Jurkat, Clone E6-1 (cell line): ENCODE data around the gene SNTN. TPM values are rescaled to one million over a fixed set of nuclear protein-coding genes. Genes with fewer than 3 reads are reported as not detected.
"Not testable (repeated sequence)": the region's sequence is repeated elsewhere in the genome, so short reads cannot be mapped to it uniquely, and the experiment has no call there.

Experiments used
- DNase-seq: peaks from one replicate; pipeline ENCODE4 v3.0.0-alpha.2; 2011; ENCODE audit warnings: low read depth, low spot score
- H3K4me3 ChIP-seq: 2 replicates; pipeline ENCODE4 v1.5.1; 2011; ENCODE audit warnings: mild to moderate bottlenecking, low read length, control low read depth, moderate library complexity
- polyA plus RNA-seq: library from polyadenylated mRNA; unstranded; fragments of >200 nt; gene quantifications from one replicate; pipeline ENCODE4 v1.2.1, GENCODE V29; 2012; ENCODE audit warnings: missing spikeins; ENCODE audit not compliant: insufficient read length, insufficient read depth

The SNTN gene
- polyA plus RNA-seq, result not detected

DNA sequence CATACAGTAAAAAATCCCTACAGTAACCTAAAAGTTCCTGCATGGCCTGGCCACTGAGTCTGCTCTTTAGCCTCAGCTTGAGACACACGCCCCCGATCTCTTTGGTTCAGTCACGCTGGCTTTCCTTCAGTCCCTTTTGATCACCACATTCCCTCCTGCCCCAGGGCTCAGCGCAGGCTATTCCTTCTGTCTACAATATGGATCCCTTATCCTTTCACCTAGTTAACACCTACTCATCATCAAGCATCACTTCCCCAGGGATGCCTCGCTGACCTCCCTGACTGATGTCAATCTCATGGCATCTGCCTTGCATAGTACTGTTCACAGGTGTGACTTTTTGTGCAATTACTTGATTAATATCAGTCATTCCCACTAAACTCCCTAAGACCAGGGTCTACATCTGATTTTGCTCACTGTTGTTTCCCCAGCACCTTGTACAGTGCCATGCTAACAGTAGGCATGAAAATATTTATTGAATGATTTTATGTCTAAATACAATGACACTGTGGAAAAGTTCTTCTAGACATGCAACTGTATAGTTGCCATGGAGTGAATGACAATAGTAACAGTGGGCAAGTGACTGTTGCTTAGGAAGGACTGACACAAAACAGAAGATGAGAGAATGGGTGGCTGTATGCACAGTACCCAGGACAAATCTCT is at the start of gene SNTN:
Gene SNTN (plus strand): TSS at position 610 of the 660 bp plus-strand sequence. CDS start 13 bp downstream, at position 623.
- DNase-seq, result no peak
- H3K4me3 ChIP-seq, result no peak within 1 kb of the TSS

GRCh38 chr3:63607716-63608115 is 44.8 kb upstream of the SNTN start:
- no peak for DNase-seq
- no peak overlapping the region for H3K4me3 ChIP-seq

DNA sequence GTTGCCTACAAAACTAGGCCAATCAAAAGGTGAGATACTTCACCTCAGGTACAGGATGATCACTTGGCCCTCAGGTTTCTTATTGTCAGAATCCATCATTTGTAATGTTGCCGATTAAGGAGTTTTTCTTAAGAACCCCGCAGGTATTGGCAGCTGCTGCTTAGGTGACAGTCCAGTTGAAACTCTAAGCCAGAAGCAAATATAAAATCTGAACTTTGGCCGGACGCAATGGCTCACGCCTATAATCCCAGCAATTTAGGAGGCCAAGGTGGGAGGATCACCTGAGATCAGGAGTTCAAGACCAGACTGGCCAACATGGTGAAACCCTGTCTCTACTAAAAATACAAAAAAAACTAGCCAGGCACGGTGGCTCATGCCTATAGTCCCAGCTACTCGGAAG is 43.1 kb upstream of the SNTN start:
- no peak for DNase-seq
- H3K4me3 ChIP-seq, result no peak overlapping the region

DNA sequence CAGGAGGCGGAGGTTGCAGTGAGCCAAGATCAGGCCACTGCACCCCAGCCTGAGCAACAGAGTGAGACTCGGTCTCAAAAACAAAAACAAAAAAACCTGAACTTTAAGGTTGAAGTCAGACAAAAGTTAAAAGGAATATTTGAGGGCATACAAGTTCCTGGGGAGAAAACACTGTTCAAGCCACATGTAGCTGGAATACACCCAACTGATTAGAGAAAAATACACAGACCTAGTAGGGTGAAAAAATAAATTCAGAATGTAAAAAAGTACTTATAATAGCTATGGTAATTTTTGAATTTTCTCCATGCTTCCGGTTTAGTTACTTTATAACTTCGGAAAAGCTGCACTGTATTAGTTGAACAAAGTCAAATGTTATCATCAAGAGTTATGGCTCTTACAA is 42.6 kb upstream of the SNTN start:
- DNase-seq, result no peak
- no peak overlapping the region for H3K4me3 ChIP-seq

- H3K4me3 ChIP-seq, result no peak overlapping the region
- DNase-seq, result no peak
These were observed 41.1 kb upstream of the SNTN start for GRCh38 chr3:63611382-63611781.

GRCh38 chr3:63613561-63613960 is 38.9 kb upstream of the SNTN start:
- no peak for DNase-seq
- no peak overlapping the region for H3K4me3 ChIP-seq

DNA sequence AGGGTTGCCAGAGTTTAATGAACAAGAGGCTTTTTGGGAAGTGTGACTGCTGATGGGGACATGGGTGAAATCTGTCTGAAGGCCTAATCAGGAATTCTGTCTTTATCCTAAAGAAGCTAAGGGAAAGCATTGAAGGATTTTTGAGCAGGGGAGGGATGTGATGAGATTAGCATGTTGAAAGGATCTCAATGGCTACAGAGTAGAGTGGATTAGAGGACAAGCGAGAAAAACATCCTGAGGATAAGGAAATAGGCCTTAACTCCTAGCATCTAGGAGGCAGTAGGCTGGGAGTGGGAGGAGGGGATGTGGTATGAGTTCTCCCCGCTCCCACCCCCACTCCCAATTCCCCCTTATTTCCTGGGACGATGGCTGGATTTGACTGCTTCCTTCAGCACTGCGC is 35.1 kb upstream of the SNTN start:
- no peak overlapping the region for H3K4me3 ChIP-seq
- DNase-seq, result no peak

GRCh38 chr3:63624941-63625560 is 27.4 kb upstream of the SNTN start:
- DNase-seq, result no peak

DNA sequence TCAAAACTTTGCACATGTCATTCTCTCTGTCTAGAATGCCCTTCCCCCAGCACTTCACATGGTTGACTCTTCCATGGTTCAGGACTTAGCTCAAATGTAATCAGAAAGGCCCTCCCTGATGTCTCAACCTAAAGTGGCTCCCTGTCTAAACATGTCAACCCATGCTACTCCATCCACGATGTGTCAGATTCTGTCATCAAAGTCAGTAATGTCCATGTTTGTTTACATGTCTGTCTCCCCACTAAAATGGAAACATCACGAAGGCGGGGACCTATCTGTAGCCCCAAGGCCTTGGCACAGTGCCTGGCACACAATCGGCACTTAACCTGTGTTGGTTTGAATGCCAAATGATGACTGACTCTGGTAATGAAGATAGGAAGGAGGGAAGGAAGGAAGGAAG is 20.8 kb upstream of the SNTN start:
- DNase-seq, result no peak
- no peak overlapping the region for H3K4me3 ChIP-seq

More at GRCh38 chr3:63624941-63625560, 27.4 kb upstream of the SNTN start:
- no peak overlapping the region for H3K4me3 ChIP-seq

- H3K4me3 ChIP-seq, result no peak overlapping the region
- no peak for DNase-seq
These were observed 17.3 kb upstream of the SNTN start for GRCh38 chr3:63635186-63635585.

- no peak for DNase-seq
- no peak overlapping the region for H3K4me3 ChIP-seq
These were observed 12.7 kb upstream of the SNTN start for GRCh38 chr3:63639806-63640205.

DNA sequence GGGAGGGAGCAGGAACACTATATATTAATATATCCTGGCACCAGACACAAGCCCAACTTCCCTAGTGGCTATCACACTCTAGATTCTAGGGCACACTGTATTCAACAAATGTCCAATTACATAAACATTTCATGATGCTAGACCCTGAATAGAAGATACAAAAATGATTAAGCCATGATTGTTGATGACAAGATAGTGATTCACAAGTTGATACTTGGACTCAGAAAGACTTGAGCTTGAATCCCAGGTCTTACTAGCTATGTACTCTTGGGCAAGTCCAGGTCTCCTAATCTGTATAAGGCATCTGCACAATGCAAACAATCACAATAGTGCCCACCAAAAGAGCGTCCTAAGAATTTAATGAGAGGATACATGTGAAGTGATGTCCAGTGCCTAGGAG is 10.0 kb upstream of the SNTN start:
- no peak overlapping the region for H3K4me3 ChIP-seq
- DNase-seq, result no peak

GRCh38 chr3:63644212-63644797 is 8.2 kb upstream of the SNTN start:
- no peak for DNase-seq
- H3K4me3 ChIP-seq, result no peak overlapping the region

- not testable (repeated sequence) for H3K4me3 ChIP-seq, DNase-seq
These were observed 7.3 kb upstream of the SNTN start for GRCh38 chr3:63644928-63645781.

- H3K4me3 ChIP-seq, result no peak overlapping the region
- DNase-seq, result no peak
These were observed 1.7 kb downstream of the SNTN start for GRCh38 chr3:63654211-63654610.

DNA sequence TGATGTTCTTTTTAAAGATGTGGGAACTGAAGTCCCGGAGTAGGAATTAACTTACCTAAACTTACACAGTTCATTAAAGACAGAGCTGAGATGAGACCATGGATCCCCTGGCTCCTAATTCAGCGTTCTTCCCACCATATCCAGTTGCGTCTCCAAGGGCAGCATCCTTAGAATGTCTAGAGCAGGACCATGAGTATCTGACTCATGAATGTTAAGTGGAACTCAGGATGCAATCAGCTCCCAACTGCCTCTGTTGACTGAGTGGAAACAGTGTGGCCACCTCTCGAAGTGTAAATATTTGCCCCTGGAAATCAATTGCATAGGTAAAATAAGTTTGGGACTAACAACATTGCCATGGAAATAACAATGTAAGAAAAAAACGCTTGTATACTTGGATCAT is 2.5 kb downstream of the SNTN start:
- H3K4me3 ChIP-seq, result no peak overlapping the region
- DNase-seq, result no peak

GRCh38 chr3:63655519-63655918 is 3.0 kb downstream of the SNTN start:
- DNase-seq, result no peak
- H3K4me3 ChIP-seq, result no peak overlapping the region

DNA sequence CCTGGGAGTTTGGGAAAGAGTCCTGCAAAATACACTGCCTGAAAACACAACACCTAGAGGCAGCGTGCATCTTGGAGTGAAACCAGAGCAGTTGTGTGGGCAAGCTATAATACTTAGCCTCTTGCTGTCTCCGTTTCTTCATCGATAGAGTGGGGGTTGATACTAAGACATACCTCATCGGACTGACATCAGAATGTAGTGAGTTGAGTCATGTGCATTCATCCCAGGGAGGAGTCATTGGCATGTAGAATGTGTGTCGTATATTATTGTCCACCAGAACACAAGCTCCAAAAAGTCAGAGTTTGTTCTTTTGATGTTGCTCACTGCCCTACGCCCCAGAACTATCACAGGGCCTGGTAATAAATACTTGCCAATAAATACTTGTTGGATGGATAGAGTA is 4.3 kb downstream of the SNTN start:
- no peak for DNase-seq

GRCh38 chr3:63661242-63661641 is 8.8 kb downstream of the SNTN start:
- peak; percentile 1 for DNase-seq
- H3K4me3 ChIP-seq, result no peak overlapping the region

More for the DNA sequence above, 4.3 kb downstream of the SNTN start:
- no peak overlapping the region for H3K4me3 ChIP-seq

- no peak overlapping the region for H3K4me3 ChIP-seq
- DNase-seq, result no peak
These were observed 9.5 kb downstream of the SNTN start for GRCh38 chr3:63662011-63662410.
